RPMI7951 (cell line): ENCODE data around the gene ERLIN1. TPM values are rescaled to one million over a fixed set of nuclear protein-coding genes. Genes with fewer than 3 reads are reported as not detected.
A peak's percentile ranks its signal among the peaks of the same experiment; 100 is the strongest.
"Not testable (repeated sequence)": the region's sequence is repeated elsewhere in the genome, so short reads cannot be mapped to it uniquely, and the experiment has no call there.

Experiments used
- DNase-seq: peaks from one replicate; pipeline ENCODE4 v3.0.0-alpha.2; 2012; ENCODE audit warnings: low read depth
- total RNA-seq: library from RNA; depleted of rRNA; stranded (reverse); fragments of >200 nt; shearing (Covaris generic); gene quantifications from 2 replicates; pipeline ENCODE4 v1.2.3, GENCODE V29; 2014

ERLIN1 gene
- total RNA-seq, 1 experiment from 2014 or later, result 42.5 TPM

- DNase-seq, result no peak
Observed at GRCh38 chr10:100133801-100134200, 52.0 kb downstream of the ERLIN1 start.

GRCh38 chr10:100132427-100132826, 53.4 kb downstream of the ERLIN1 start:
- no peak for DNase-seq

- no peak for DNase-seq
Observed at GRCh38 chr10:100131571-100131970, 54.3 kb downstream of the ERLIN1 start.

DNA sequence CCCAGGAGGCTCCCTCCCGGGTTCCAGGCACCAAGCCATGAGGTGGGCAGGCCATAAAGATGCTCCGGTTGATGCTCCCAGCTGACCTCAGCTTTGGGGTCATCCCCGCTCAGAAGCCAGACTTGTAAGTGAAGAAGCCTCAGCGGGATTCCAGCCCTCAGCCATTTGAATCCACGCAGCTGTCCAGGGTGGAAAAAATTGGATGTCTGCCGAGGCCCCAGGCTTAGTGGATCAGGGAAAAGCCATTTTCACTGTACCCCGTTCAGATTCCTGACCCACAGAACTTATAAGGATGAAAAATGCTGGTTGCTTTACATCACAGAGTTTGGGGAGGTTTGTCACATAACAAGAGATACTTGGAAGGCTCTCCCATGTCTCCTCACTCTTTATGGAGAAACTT, 55.0 kb downstream of the ERLIN1 start:
- no peak for DNase-seq

DNA sequence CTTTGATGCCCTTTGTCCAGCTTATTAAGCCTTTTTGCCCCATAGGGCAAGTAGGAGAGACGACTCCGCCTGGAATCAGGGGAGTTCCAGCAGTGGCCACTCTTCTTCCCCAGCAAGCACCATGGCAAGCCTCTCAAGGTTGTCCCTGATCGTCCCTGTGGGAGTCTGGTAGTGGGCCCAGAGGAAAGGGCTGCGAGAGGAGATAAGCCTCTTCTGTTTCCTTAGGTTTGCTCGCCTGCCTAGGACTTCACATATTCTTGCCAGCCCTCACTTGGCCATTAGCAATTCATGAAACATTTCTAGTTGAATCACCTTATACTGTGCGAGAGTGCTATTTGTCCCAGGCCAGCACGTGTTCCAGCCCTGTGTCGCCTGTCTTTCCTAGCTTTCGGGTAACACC, 56.4 kb downstream of the ERLIN1 start:
- no peak for DNase-seq

GRCh38 chr10:100128951-100129350, 56.9 kb downstream of the ERLIN1 start:
- no peak for DNase-seq

DNA sequence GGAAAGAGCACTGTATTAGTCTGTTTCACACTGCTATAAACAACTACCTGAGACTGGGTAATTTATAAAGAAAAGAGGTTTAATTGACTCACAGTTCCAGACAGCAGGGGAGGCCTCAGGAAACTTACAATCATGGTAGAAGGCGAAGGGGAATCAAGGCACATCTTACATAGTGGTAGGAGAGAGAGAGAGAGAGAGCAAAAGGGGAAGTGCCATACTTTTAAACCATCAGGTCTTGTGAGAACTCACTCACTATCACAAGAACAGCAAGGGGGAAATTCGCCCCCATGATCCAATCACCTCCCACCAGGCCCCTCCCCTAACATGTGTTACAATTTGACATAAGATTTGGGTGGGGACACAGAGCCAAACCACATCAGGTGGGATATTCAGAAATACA, 60.5 kb downstream of the ERLIN1 start:
- DNase-seq, result not testable (repeated sequence)

GRCh38 chr10:100124097-100124496, 61.7 kb downstream of the ERLIN1 start:
- DNase-seq, result no peak

- no peak for DNase-seq
Observed at GRCh38 chr10:100122780-100123179, 63.0 kb downstream of the ERLIN1 start.

DNA sequence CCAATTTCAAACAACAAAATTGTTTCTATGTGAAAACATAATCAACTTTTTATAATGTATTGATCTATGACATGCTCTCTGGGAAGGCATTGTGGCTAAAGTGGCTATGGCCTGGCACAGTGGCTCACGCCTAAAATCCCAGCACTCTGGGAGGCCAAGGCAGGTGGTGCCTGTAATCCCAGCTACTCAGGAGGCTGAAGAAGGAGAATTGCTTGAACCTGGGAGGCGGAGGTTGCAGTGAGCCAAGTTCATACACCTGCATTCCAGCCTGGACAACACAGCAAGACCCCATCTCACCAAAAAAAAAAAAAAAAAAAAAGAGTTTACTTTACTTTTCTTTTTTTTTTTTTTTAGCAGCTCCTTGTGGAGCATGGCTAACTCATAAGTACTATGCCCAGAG, 65.3 kb downstream of the ERLIN1 start:
- no peak for DNase-seq

- DNase-seq, result no peak
Observed at GRCh38 chr10:100119726-100120125, 66.1 kb downstream of the ERLIN1 start.

GRCh38 chr10:100114976-100115770, 70.7 kb downstream of the ERLIN1 start:
- no peak for DNase-seq

GRCh38 chr10:100114460-100114859, 71.4 kb downstream of the ERLIN1 start:
- DNase-seq, result no peak

- no peak for DNase-seq
Observed at GRCh38 chr10:100109670-100110069, 76.2 kb downstream of the ERLIN1 start.

DNA sequence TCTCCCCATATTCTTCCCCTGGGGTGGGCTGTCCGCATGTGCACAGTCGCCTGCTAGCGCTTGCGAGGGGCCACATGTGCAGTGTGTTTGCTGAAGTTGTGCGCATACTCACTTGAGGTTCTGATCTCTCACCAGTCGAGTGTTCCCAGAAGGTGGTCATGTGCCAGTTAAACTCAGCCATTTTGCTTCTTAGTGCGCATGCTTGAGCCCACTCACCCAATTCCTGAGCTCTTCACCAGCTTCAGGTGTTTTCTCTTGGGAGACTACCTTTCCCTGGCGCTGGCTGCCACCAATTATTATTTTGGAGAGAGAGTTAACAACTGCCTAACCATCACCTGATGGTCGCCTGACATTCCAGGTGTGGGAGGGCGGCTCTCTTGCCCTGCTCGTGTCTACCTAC, 79.0 kb downstream of the ERLIN1 start:
- no peak for DNase-seq

GRCh38 chr10:100104300-100104699, 81.5 kb downstream of the ERLIN1 start:
- DNase-seq, result no peak

DNA sequence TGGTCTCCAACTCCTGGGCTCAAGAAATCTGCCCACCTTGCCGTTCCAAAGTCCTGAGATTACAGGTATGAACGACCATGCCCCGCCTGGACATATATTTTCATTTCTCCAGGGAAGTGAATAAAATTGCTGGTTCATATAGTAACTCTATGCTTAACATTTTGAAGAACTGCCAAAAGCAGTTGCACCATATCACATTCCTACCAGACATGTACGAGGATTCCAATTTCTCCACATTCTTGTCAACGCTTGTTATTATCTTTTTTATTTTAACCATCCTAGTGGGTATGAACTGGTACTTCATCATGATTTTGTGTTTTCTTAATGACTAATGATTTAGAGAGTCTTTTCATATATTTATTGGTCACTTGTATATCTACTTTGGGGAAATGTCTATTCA, 82.2 kb downstream of the ERLIN1 start:
- no peak for DNase-seq

DNA sequence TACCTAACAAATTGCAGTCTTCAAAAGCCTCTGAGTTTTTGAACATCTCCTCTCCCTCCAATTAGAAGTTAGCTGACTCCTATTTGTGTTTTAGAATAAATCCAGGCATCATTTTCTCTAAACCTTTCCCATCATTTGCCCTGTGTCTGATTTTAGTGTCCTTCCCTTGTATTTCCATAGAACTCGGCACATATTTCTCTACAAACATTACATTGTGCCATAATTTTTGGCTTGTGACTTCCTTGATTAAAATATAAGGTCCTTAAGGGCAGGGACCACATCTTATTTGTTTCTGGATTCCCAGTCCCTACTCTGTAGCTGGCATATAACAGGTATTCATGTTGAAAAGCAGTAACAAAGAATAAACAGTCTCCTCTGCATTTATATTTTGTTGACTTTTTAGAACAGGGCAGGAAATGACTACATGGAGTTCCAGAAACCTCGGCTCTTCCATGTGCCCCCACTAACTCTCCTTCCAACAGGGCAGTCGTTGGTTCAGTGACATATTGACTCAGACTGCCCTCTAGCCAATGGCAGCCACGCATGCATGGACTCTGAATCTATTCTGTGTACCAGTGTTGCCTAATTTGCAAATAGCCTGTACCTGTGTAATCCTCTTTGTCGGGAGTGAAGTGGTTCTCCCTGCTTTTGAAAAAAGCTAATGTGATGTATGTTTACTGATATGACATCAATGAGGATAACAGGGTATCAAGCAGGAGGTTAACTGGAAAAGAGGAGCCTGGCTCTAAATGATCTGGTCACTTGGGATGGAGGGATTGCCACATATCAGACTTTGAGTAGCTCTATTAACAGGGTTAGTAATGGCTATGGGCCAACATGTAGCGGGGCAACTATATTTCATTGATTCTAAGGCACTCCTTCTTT, 84.4 kb downstream of the ERLIN1 start:
- DNase-seq, result peak; percentile 38

GRCh38 chr10:100100651-100101184, 85.1 kb downstream of the ERLIN1 start:
- DNase-seq, result peak; percentile 52
